NCI-H1436 treated with DMSO at 0.1 percent for 48 hours (cell line): Measurements from ENCODE around the gene GNA15.

Experiments used
- DNase-seq: peaks from one replicate; lab custom pipeline; 2025; lab: John Stamatoyannopoulos, UW

The GNA15 gene

GRCh38 chr19:3208317-3209207 lies 72.7 kb downstream of the GNA15 start:
- DNase-seq, result no peak

DNA sequence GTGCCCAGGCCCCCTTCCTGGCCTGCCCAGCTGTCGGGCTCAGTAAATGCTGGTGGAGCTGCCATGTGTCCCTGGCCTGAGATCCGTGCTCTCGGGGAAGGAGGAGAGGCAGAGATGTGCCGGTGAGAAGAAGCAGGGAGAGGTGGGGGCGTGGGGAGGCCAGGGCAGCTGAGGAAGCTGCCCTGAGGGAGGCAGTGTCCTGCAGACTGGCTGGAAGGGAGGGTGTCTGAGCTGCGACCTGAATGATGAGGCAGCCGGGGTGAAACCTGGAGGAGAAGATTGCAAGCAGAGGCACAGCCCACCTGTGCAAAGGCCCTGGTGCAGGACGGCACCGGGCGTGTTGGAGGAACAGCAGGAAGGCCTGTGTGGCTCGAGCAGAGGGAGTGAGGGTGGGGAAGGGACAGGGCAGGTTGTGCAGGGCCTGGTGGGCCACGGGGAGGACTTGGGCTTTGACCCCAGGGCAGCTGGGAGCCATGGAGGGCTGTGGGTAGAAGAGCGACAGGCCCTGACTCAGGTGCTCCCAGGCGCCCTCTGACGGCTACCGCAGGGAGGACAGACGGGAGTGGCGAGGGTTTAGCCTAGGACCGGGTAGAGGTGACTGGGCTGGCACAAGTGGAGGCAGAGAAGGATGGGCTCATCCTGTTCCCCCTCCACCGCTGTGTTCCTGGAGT lies 74.6 kb downstream of the GNA15 start:
- no peak for DNase-seq

DNA sequence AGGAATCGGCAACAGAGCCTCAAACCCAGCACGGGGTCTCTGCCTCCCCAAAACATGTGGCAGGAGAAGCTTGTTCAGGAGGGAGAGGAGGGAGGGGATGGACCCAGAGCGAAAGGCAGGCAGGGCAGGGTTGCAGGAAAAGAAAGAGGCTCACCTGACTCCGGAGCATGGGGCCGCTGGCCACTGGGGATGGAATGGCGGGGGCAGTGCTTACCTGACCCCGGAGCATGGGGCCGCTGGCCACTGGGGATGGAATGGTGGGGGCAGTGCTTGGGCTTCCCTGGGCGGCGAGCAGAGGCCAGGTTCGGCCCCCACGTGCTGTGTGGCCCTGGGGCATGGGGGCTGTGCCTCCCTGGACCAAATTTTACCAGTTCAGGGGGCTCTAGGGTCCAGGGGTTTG lies 75.4 kb downstream of the GNA15 start:
- no peak for DNase-seq

GRCh38 chr19:3213159-3213558 lies 77.3 kb downstream of the GNA15 start:
- no peak for DNase-seq
